Heart right ventricle (tissue), 16 donors: ENCODE results near the gene RPUSD4. TPM values are rescaled to one million over a fixed set of nuclear protein-coding genes. Genes with fewer than 3 reads are reported as not detected.
A peak's percentile ranks its signal among the peaks of the same experiment; 100 is the strongest.

ENCODE experiments used
- ATAC-seq, 8 donors: fragments of 200-7000 bp; cut with Tn5 transposase; one replicate each; pipeline ENCODE4 v1.9.1; 2020; ENCODE audit warnings: mild to moderate bottlenecking in 8 of 8, moderate library complexity in 8 of 8, moderate number of reproducible peaks in 1 of 8
- DNase-seq, 2 donors: peaks; one replicate each; pipeline ENCODE4 v3.0.0-alpha.2; 2020
- H3K27ac ChIP-seq, 10 donors: fragments of 200-600 bp; sonication (generic) in 2 of 10; one replicate each; pipeline versions ENCODE4 v1.5.0 to v1.8.0; 2020 to 2022; ENCODE audit warnings: mild to moderate bottlenecking in 3 of 10
- H3K27me3 ChIP-seq, 7 donors: fragments of 200-600 bp; one replicate each; pipeline ENCODE4 v1.8.0; 2021 to 2022; ENCODE audit warnings: mild to moderate bottlenecking in 2 of 7
- H3K36me3 ChIP-seq, 9 donors: fragments of 200-600 bp; sonication (generic) in 1 of 9; one replicate each; pipeline versions ENCODE4 v1.5.0 to v1.8.0; 2020 to 2022; ENCODE audit warnings: mild to moderate bottlenecking in 2 of 9
- H3K4me1 ChIP-seq, 9 donors: fragments of 200-600 bp; sonication (generic) in 1 of 9; one replicate each; pipeline versions ENCODE4 v1.5.0 to v1.8.0; 2020 to 2022; ENCODE audit warnings: mild to moderate bottlenecking in 4 of 9
- H3K4me3 ChIP-seq, 10 donors: fragments of 200-600 bp; sonication (generic) in 2 of 10; one replicate each; pipeline versions ENCODE4 v1.5.0 to v1.8.0; 2020 to 2022; ENCODE audit warnings: mild to moderate bottlenecking in 7 of 10, moderate library complexity in 2 of 10
- H3K9me3 ChIP-seq, 11 donors: fragments of 200-600 bp in 10 of 11; sonication (generic) in 2 of 11; one replicate each; pipeline versions ENCODE4 v1.5.0 to v1.8.0; 2013 to 2022; ENCODE audit warnings: mild to moderate bottlenecking in 2 of 11, control low read depth in 1 of 11, moderate library complexity in 1 of 11
- CTCF ChIP-seq, 9 donors: fragments of 200-600 bp; sonication (generic) in 2 of 9; IDR thresholded peaks; one replicate each; pipeline versions ENCODE4 v1.5.0 to v1.8.0; 2021 to 2022; ENCODE audit warnings: antibody characterized with exemption in 9 of 9, mild to moderate bottlenecking in 5 of 9, moderate library complexity in 1 of 9
- WGBS, 2 donors: extraction: QIAGEN DNeasy Blood & Tissue Kit; methylation state at CpG; one replicate each; pipeline ENCODE4 v1.1.7; 2013; ENCODE audit warnings: inconsistent platforms in 1 of 2; 5-methylcytosine and 5-hydroxymethylcytosine counted together
- intact Hi-C, 10 donors: fragments of 100-400 bp; cut with DNase I; formaldehyde crosslinking; loops; one replicate each; pipeline versions ENCODE4 v1.11.1 to v1.14.2; 2022
- polyA plus RNA-seq, 2 donors: library from polyadenylated mRNA; stranded (reverse); fragments of 200-250 nt; gene quantifications; one replicate each; pipeline ENCODE4 v1.2.3, GENCODE V29; 2013
- total RNA-seq, 10 donors: library from RNA; stranded (reverse); fragmentation: NEBNext Ultra II Directional in 3 of 10; extraction: Animal tissue kit (Norgen Biotek cat#: 25700) in 3 of 10; gene quantifications; one replicate each; pipeline versions ENCODE4 v1.2.1 to v1.2.4, GENCODE V29; 2021 to 2023
- donor health status: Arrhythmogenic right ventricular cardiomyopathy.
- donor health status: ischemic (EF 13 %, LVEDD 7.1; RV severe dilation, severe dysfunction).
- donor health status: healthy with polysubstance abuse.
- donor health status: DM: no; HTN: yes; CAD: no.
- donor health status: DM: no; HTN: no; CAD: no.
- donor health status: ischemic (EF 25% LVEDD 6.9; RV normal size, moderate dysfunction).
- donor health status: ischemic (EF 25% LVEDD 5.7; RV mildly dilated, moderate dysfunction).
- donor health status: healthy.
- donor health status: DM: yes; HTN: yes; CAD: no.
- donor health status: Ischemic cardiomyopathy.
- donor health status: ischemic (EF 35%, LVEDD 5.7; RV mildly dilated, moderate dysfunction).
- donor health status: nonischemic (EF 11% LVEDD 7.7; RV severe dilation, severe dysfunction).
- donor health status: DM: yes; HTN: yes; CAD: no.
- donor health status: PGD.
- donor health status: ischemic (EF 29% LVEDD 5.4; RV normal size, mild dysfunction).
- donor health status: nonischemic (EF 23%, LVEDD 6.1; RV moderate dilation, normal function).

The RPUSD4 gene
- total and polyA plus RNA-seq, 12 donors: 12.8 to 70.0 (median 36.8) TPM

GRCh38 chr11:126214441-126214840 lies 3.0 kb upstream of the RPUSD4 start:
- DNase-seq (no peak), ATAC-seq (no peak)
- 49 to 75% methylated on average over 2 of the region's 2 CpGs for WGBS, 2 donors
- Histone ChIP-seq H3K27me3 (no peaks in the 10 kb centered on the region), H3K36me3 (peaks cover 0 to 9% (median 6%) of the 10 kb centered on the region in 9 donors), H3K27ac (peak overlapping the region in 2 of 10 donors; percentile 6 to 51), H3K4me1 (peaks cover 4 to 54% (median 35%) of the 10 kb centered on the region in 9 donors), H3K4me3 (peak overlapping the region in 4 of 10 donors; percentile 5 to 30 (median 18)), H3K9me3 (no peaks in the 10 kb centered on the region)
- no peak for TF ChIP-seq CTCF (IDR thresholded peaks at IDR 0.05)
- intact Hi-C loops: loop anchor here in 7 of 10 donors (5.0 to 10.0 kb wide), 3 partner anchors 50 to 152 kb away; partner anchors contain the start of genes FOXRED1 (in 7 of the 7), SRPRA (in 7 of the 7) and CDON (in 1 of the 7)

- 2% methylated on average over 15 of the region's 15 CpGs for WGBS, 2 donors
Measured at GRCh38 chr11:126212089-126212660, 725 bp upstream of the RPUSD4 start.

GRCh38 chr11:126210871-126211235 lies 597 bp downstream of the RPUSD4 start:
- Histone ChIP-seq H3K36me3 (peaks cover 0 to 45% (median 16%) of the 10 kb centered on the region in 9 donors), H3K27me3 (no peaks in the 10 kb centered on the region), H3K27ac (peak overlapping the region in 9 of 10 donors; percentile 9 to 90 (median 79)), H3K9me3 (no peaks in the 10 kb centered on the region), H3K4me1 (peaks cover 4 to 56% (median 42%) of the 10 kb centered on the region in 9 donors), H3K4me3 (peak overlapping the region; percentile 79 to 99 (median 92))
- TF ChIP-seq CTCF (IDR thresholded peaks at IDR 0.05): no peak
- intact Hi-C loops: loop anchor here in 7 of 10 donors (5.0 to 10.0 kb wide), 3 partner anchors 54 to 149 kb away; partner anchors contain the start of genes FOXRED1 (in 7 of the 7), SRPRA (in 7 of the 7) and CDON (in 1 of the 7)
- 3% methylated on average over 20 of the region's 20 CpGs for WGBS, 2 donors
- no peak for DNase-seq
- ATAC-seq: no peak

More at GRCh38 chr11:126212089-126212660, 725 bp upstream of the RPUSD4 start:
- Histone ChIP-seq H3K4me1 (peaks cover 4 to 56% (median 42%) of the 10 kb centered on the region in 9 donors), H3K36me3 (peaks cover 0 to 31% (median 13%) of the 10 kb centered on the region in 9 donors), H3K27me3 (no peaks in the 10 kb centered on the region), H3K4me3 (peak overlapping the region; percentile 79 to 99 (median 92)), H3K9me3 (no peaks in the 10 kb centered on the region), H3K27ac (peak overlapping the region in 9 of 10 donors; percentile 9 to 90 (median 79))
- no peak for TF ChIP-seq CTCF (IDR thresholded peaks at IDR 0.05)
- DNase-seq (no peak), ATAC-seq (no peak)
- intact Hi-C loops: loop anchor here in 7 of 10 donors (5.0 to 10.0 kb wide), 3 partner anchors 53 to 150 kb away; partner anchors contain the start of genes FOXRED1 (in 7 of the 7), SRPRA (in 7 of the 7) and CDON (in 1 of the 7)

GRCh38 chr11:126207896-126208295 lies 3.6 kb downstream of the RPUSD4 start:
- ATAC-seq: no peak
- intact Hi-C loops: loop anchor here in 1 of 10 donors (5.0 kb wide), 1 partner anchor 581 kb away; the partner anchor contains the start of gene CHEK1
- Histone ChIP-seq H3K4me1 (peaks cover 4 to 40% (median 24%) of the 10 kb centered on the region in 9 donors), H3K27me3 (no peaks in the 10 kb centered on the region), H3K4me3 (no peak overlapping the region), H3K9me3 (no peaks in the 10 kb centered on the region), H3K27ac (peak overlapping the region in 8 of 10 donors; percentile 37 to 71 (median 56)), H3K36me3 (peaks cover 0 to 74% (median 38%) of the 10 kb centered on the region in 9 donors)
- TF ChIP-seq CTCF (IDR thresholded peaks at IDR 0.05): no peak
- DNase-seq: no peak
- 95 to 100% methylated on average over 2 of the region's 2 CpGs for WGBS, 2 donors
